Measurements from ENCODE around the gene PPP3R1.

PPP3R1 gene

DNA sequence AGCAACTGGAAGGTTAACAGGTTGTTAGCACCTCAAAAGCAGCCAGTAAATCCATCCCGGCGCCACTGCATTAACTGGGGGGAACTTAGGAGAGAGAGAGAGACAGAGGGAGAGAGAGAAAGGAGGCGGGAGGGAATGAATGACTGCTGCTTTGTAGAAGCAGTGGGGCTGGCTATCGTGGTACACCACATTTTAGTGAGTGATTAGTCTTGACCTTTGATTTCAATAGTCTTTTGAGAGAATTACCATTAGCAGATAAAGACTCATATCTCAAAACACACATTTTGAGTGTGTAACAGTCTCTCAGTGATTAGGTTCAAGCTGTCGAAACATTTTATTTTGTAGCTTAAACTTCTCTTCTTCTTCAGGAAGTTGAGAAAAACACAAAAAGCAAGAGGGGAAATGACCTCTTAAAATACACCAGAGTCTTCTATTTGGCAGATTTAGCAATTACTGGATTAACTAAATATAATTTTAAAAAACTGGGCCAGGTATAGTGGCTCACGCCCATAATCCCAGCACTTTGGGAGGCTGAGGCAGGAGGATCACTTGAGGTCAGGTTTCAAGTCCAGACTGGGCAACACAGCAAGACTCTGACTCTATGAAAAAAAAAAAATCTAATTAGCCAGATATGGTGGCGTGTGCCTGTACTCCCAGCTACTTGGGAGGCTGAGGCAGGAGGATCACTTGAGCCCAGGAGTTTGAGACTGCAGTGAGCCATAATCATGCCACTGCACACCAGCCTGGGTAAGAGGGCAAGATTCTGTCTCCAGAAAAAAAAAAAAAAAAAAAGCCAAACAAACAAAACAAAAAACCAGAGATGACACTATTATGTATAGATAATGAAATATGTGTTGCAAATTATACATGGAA lies 116.6 kb downstream of the PPP3R1 start:
- DNase-seq = no peak

DNA sequence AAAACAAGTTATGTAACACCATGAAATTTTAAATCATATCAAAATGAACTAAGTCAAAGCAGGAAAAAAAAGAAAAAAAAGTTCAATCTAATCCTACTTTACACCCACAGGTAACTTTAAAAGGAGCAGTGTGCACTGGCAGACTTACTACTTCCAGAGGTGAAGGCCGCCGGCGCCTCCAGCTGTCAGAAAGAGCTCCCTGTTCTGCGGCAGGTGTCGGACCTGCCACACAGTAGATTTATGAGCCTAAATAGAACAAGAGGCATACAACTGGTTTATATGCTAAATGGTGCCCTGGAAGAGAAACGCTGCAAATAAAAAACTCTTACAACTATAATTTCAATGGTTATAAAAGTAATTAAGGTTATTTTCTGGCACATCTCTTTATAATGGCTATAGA lies 117.8 kb downstream of the PPP3R1 start:
- DNase-seq = no peak

DNA sequence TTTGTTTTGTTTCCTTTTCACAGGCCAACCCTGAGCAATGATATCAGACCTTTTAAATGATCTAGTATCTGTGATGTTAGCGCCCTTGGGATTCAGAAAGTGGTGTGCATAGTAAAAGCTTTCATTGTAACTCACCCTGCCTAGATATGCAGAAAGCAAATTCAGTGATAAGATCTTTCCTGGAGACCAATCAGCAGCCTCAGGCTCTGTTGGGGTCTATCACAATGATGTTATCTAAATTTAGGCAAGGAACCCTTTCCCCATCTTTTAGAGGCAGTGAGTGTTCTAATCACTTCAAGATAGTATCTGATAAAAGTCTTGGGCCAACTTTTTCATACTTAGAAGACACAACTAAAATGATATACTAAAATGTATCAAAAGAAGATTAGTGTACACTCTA lies 118.2 kb downstream of the PPP3R1 start:
- no peak for DNase-seq

All from hippocampal formation (tissue), 2 donors.